TTC549 (cell line): ENCODE results near the gene DCAF6.
A peak's percentile ranks its signal among the peaks of the same experiment; 100 is the strongest.
"Not testable (repeated sequence)": the region's sequence is repeated elsewhere in the genome, so short reads cannot be mapped to it uniquely, and the experiment has no call there.

Experiments
- FAIRE-seq: peaks from 2 replicates; lab custom pipeline; 2012; peaks lifted over from hg19 to GRCh38; lab: Jason Lieb, UNC

DCAF6 gene

DNA sequence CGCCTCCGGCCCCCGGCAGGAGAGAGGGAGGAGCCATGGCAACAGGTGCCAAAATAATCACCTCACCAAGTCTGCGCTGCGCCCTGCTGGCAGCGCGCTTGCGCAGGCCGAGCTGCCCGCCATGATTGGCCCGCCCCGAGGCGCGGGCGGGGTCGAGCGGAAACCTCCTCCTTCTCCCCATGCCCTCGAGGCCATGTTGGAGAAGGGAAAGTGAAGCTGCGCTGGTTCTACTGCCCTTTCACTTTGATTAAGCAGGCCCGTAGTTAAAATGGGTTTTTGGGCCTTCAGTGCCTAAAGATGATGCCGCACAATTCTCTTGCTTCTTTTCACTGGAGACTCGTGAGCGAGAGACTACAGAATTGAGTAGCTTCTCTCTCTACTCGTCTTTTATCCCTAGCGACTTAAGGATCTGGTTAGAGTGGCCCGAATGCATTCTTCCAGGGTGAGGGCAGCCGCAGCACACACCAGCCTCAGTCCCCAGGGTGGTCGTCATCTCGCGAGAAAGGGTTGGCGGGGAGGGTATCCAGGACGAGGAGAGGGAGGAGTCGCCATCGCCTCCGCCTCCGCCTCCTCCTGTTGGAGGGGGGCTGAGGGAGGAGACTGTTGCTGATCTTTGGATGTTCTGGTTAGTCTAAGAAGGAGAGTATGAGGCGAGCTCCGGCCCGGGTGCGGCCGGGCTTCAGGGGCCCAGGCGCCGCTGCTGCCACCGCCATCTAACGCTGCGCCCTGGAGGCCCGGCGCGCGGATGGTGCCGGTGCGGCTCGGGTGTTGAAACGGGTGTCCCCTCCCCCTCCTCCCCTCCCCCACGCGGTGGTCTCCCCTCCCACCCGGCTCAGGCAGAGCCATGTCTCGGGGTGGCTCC is at the start of gene DCAF6:
Gene DCAF6, plus strand, starts transcription at position 616 of the 862 bp plus-strand sequence. Its CDS starts 229 bp downstream, at position 845.
- FAIRE-seq: peak; percentile 96

GRCh38 chr1:167887187-167887586 is 49.3 kb upstream of the DCAF6 start:
- FAIRE-seq: not testable (repeated sequence)

DNA sequence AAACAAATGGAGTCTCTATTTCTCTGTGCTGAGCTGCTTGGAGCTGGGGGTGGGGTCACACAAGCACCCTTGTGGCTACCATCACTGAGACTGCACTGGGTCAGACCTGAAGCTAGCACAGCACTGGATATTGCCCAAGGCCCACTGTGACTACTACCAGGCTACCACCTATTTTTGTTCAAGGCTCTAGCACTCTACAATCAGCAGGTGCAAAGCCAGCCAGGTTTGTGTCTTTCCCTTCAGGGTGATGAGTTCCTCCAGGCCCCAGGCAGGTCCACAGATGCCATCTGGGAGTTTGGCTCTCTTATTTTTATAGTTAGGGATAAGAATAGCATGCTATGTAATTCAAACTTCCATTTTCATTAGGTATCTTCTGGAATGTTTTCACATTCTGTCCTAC is 46.1 kb upstream of the DCAF6 start:
- no peak for FAIRE-seq

GRCh38 chr1:167893798-167894197 is 42.7 kb upstream of the DCAF6 start:
- no peak for FAIRE-seq

DNA sequence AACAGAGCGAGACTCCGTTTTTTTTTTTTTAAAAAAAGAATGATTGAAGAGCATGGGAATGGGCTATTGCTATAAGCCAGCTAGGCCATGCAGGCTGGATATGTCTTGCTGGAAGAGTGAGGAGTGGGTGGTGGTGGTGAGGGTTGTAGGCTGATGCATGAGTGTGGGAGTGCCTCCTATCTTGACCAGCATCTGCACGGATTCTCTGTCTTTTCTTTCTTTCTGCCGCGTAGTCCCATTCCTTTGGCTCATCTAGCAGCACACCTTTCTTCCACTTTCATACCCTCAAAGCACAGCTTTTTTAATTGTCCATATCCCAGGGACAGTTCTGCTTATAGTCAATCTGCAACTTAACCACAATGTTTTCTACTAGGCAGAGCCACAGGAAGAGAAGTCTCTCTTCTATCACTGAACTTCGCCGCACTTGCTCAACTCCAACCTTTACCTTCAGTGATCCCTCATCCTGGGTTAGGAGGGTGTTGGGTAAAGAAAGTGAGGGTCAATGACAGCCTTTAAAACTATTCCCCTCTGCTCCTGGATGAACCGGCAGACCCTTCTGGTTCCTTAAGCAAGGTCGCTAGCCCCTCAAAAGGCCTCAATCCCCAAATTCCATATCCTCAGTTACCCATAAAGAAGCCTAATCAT is 37.8 kb upstream of the DCAF6 start:
- no peak for FAIRE-seq

GRCh38 chr1:167899253-167899681 is 37.2 kb upstream of the DCAF6 start:
- FAIRE-seq: no peak

DNA sequence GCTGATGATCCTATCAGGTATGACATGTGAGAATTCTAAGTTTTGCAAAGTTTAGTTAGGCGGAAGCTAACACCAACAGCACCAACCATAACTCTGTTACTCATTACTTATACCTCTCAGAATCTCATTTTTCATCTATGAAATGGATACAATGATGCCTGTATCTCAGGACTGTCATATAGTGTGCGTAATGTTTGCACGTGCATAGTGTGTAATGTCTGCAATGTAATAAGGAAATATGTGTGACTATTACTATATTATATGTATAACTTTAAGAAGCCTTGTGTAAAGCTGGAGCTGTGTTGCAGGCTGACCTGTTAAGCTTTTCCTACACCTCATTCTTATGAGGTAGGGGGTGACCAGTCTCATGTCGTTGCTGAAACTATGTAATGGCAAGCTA is 35.6 kb upstream of the DCAF6 start:
- FAIRE-seq: no peak

GRCh38 chr1:167904652-167905130 is 31.8 kb upstream of the DCAF6 start:
- FAIRE-seq: no peak

- FAIRE-seq: no peak
These were observed 31.3 kb upstream of the DCAF6 start for GRCh38 chr1:167905182-167905581.

DNA sequence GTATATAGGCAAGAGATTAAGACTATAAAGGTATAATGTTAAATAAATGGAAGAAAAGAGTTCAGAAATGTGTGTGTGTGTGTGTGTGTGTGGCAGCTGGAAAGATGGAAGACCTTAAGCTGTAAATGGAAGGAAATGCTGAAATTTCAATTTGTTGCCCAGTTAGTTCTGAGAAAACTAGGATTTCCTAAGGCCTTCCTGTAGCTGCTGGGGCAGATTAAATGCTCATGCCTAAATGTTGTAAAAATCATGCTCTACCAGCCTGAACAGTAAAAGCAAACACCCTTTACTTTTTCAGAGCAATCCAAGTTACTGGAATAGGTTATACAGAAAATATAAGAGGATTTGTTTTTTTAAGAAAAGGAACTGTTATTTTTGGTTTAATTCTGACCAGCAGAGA is 30.8 kb upstream of the DCAF6 start:
- no peak for FAIRE-seq

GRCh38 chr1:167909691-167910180 is 26.7 kb upstream of the DCAF6 start:
- FAIRE-seq: no peak

- FAIRE-seq: no peak
These were observed 26.0 kb upstream of the DCAF6 start for GRCh38 chr1:167910530-167910929.

DNA sequence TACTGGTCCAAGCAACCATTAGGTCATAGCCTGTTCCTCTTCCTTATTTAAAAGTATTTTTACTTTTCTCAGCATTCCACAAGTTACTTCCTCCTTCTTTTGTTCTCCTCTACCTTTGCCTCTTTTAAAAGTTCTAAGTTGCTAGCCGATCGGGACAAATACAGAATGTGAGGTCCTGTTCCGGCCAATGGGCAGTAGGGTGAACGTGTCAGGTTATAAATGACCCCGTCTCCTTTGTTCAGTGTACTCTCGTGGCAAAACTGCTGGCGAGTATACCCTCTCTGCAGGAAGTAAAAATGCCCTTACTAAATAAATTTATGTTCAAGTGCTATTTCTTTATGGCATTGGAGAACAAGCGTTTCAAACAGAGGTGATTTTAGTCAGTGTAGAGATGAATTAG is 25.1 kb upstream of the DCAF6 start:
- FAIRE-seq: no peak

- FAIRE-seq: no peak
These were observed 24.2 kb upstream of the DCAF6 start for GRCh38 chr1:167912294-167912693.

DNA sequence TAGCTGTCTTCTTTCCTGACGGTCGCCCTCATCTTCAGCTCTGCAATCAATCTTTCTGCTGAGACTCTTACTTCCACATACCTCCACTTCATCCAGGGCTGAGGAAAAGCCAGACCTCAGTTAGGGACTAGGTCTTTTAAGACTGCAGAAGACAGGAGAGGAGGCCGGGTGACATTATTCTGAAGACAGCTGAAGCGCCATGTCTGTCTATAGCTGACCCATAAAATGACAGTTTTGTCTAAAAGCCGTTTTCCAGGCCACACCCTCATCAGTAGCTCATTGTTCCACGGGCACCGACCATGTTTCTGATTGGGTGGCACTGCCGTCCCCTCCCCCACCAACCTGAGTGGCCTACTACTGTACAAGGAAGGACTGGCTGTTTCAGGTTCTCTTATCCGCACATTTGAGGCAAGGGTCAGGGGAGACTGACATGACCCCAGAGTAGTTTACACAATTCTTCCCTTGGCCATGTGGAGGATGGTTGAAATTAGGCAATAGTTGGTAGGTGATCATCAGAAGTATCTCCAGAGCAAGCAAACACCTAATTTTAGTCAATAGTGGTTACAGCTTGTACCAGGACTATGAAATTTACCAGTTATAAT is 22.5 kb upstream of the DCAF6 start, which contains the start of gene ADCY10:
Gene ADCY10, minus strand, starts transcription at position 240 of the 602 bp plus-strand sequence. CDS start 8,994 bp downstream, outside the sequence.
- FAIRE-seq: no peak

GRCh38 chr1:167915569-167915968 is 20.9 kb upstream of the DCAF6 start:
- FAIRE-seq: no peak

DNA sequence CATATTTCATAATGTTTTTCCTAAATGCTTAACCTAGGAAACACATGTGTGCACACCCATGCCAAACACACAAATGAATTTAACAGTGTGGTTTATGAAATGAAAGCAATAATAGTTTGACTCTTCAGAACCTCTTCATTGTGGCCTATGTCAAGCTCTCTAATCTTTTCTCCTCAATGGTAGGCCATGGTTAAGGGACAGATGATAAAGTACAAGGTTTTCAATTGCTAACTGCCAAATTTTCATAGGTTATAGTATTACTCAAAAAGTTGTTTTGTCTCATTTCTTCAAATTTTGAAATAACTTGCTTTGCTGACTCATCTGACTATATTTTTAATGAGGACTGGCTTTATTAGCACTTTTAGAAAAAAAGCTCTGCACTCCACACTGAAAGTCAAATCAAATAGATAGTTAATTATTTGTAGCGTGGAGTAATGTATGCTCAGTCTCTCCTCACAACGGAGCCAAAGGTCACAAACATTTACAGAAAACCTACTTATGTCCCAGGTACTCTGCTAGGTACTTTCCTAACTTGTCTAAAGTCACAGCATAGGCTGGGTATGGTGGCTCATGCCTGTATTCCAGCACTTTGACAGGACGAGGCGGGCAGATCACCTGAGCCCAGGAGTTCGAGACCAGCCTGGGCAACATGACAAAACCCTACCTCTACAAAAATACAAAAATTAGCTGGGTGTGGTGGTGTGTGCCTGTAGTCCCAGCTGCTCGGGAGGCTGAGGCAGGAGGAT is 19.5 kb upstream of the DCAF6 start:
- no peak for FAIRE-seq

- FAIRE-seq: no peak
These were observed 14.5 kb upstream of the DCAF6 start for GRCh38 chr1:167922023-167922422.

DNA sequence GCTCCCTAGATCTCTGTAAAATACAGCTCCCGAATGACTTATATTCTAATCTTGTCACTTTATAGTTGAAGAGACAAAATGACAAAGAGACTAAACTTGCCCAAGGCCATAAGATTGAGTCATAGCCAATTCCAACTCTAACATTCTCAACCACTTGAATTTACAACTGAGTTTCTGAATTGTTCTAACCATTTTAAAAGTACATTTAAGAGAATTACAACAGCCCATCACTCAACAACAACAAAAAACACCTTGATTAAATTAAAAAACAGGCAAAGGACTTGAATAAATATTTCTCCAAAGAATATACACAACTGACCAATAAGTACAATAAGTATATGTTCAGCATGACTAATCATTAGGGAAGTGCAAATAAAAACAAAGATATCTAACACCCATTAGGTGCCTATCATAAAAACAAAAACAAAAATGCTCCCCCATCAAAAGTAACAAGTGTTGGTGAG is 13.8 kb upstream of the DCAF6 start:
- FAIRE-seq: no peak

DNA sequence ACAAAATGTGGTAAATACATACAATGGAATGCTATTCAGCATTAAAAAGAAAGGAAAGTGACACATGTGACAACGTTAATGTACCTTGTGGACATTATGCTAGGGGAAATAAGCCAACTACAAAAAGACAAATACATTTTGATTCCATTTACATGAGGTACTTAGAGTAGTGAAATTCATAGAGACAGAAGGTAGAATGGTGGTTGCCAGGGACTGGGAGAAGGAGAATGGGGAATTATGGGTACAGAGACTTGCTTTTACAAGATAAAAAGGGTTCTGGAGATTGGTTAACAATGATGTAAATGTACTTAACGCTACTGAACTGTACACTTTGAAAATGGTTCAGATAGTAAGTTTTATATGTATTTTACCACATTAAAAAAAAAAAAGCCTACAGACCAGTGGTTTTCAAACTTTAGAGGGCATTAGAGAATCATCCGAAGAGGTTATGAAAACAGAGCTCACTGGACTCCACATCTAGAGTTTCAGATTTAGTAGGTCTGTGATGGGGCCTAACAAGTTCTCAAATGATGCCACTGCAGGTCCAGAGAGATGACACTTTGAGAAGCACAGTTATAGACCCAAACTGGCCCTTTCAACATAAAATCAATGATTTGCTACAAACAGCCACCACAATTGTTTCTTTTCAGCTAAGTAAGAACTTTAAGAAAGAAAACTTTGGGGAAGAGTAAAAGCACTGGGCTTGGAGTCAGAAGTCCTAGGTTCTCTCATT is 13.0 kb upstream of the DCAF6 start:
- no peak for FAIRE-seq

DNA sequence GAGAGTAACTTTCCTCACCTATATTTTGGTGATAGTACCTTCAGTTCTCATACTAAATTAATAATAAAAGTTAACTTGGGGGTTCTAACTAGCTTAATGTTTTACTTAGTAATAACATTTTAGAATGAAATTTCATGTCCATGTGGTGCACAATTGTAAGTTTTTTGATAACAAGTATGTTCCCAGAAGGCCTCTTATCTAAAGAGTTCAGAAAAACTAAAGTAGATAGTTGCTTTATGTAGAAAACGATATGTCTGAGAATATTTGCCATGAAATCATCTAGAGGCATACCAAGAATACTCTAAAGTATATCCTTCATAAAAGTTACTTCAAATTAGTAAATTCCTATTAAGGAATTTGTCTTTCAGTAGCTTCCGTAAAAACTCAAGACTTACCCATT is 12.4 kb upstream of the DCAF6 start:
- FAIRE-seq: peak; percentile 51
